ENCODE data around the gene EMC9.

DNA sequence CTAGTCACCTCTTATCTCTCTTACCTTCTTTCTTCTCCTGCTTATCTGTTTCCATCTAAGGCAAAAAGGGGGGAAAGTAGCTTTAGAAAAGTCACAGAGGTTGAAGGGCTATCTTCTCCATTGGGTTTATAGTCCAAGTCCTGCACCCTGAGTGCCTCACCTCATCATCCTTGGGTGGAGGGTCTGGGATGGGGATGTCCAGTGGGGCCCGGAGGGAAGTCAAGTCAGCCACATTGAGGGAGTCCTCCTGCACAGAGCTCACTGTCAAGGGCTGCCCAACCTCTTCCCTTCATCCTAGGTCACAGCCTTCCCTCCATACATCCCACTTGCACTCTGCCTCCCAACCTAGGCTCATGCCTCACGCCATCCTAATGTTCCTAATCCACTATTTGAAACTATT, 3.8 kb upstream of the EMC9 start:
- TF ChIP-seq, protein P1, sequence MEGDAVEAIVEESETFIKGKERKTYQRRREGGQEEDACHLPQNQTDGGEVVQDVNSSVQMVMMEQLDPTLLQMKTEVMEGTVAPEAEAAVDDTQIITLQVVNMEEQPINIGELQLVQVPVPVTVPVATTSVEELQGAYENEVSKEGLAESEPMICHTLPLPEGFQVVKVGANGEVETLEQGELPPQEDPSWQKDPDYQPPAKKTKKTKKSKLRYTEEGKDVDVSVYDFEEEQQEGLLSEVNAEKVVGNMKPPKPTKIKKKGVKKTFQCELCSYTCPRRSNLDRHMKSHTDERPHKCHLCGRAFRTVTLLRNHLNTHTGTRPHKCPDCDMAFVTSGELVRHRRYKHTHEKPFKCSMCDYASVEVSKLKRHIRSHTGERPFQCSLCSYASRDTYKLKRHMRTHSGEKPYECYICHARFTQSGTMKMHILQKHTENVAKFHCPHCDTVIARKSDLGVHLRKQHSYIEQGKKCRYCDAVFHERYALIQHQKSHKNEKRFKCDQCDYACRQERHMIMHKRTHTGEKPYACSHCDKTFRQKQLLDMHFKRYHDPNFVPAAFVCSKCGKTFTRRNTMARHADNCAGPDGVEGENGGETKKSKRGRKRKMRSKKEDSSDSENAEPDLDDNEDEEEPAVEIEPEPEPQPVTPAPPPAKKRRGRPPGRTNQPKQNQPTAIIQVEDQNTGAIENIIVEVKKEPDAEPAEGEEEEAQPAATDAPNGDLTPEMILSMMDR (conservative IDR thresholded peaks at IDR 0.05): no peak
- TF ChIP-seq EZH2 (IDR thresholded peaks at IDR 0.05; ENCODE audit: low read depth): no peak

All from PC-9 (cell line).